Cardiac muscle cell (in vitro differentiated cells and primary cell): ENCODE results near the gene RNF220. TPM values are rescaled to one million over a fixed set of nuclear protein-coding genes. Genes with fewer than 3 reads are reported as not detected.

ENCODE experiments used
- DNase-seq, 2 donors: peaks; one replicate each; pipeline versions ENCODE4 v3.0.0 to v3.0.0-alpha.2; 2010 to 2017; ENCODE audit warnings: low read depth in 1 of 2, low spot score in 1 of 2
- H3K27ac ChIP-seq: fragments of 200-600 bp; sonication (generic); 2 replicates; pipeline ENCODE4 v1.5.1; 2016
- H3K27me3 ChIP-seq: fragments of 200-600 bp; sonication (generic); 2 replicates; pipeline ENCODE4 v1.6.0; 2016; ENCODE audit warnings: control low read depth
- H3K36me3 ChIP-seq: fragments of 200-600 bp; sonication (generic); 2 replicates; pipeline ENCODE4 v1.5.1; 2016; ENCODE audit warnings: control low read depth
- H3K4me1 ChIP-seq: fragments of 200-600 bp; sonication (generic); 2 replicates; pipeline ENCODE4 v1.8.1; 2017; ENCODE audit warnings: low read depth, mild to moderate bottlenecking, mixed run types
- H3K4me3 ChIP-seq: fragments of 200-600 bp; sonication (generic); 2 replicates; pipeline ENCODE4 v1.5.1; 2016; ENCODE audit warnings: mild to moderate bottlenecking
- H3K9me3 ChIP-seq: fragments of 200-600 bp; sonication (generic); 2 replicates; pipeline ENCODE4 v1.5.1; 2017; ENCODE audit warnings: low read depth, mild to moderate bottlenecking, control low read depth
- polyA plus RNA-seq: library from polyadenylated mRNA; unstranded; fragments of >200 nt; fragmentation: Nextera tagmentation; extraction: Ambion mirVana; gene quantifications from 2 replicates; pipeline ENCODE4 v1.2.1, GENCODE V29; 2016
- total RNA-seq: library from RNA; depleted of rRNA; stranded (reverse); fragments of >200 nt; gene quantifications from 2 replicates; pipeline ENCODE4 v1.2.3, GENCODE V29; 2016
- TF ChIP-seq, protein P1 (sequence below): IDR thresholded peaks from 2 replicates; pipeline ENCODE4 v1.5.1; 2012; ENCODE audit warnings: low read depth, mild to moderate bottlenecking, low read length

Gene RNF220
- total and polyA plus RNA-seq, 2 experiments from 2014 or later: 57.6 to 142 TPM

DNA sequence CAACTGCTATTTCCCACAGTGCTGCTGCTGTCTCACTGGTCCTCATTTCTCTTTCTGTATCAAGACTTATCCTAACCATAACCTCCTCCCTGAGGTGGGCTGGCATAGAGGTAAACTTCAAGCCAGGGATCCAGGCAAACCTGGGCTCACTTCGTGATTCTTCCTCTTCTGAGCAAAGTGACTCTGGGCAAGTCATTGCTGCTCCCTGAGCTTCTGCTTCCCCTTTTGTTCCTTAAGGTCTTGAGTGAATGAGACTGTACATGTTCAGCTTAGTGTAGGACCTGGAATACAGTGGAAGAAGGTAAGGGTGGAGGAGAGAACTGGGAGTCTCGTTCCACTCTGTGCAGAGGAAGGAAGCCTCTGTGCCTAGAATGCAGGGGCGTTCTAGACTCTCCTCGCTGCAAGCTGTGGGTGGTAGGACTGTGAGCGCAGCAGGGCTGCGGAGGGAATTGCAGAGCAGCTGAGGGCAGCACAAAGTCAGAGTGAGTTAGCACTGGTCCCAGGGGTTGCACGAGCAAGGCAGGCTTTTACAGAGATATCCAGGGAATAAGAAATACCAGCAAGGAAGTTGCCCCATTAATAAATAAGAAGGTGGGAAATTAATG lies 38.6 kb upstream of the RNF220 start:
- TF ChIP-seq, protein P1, sequence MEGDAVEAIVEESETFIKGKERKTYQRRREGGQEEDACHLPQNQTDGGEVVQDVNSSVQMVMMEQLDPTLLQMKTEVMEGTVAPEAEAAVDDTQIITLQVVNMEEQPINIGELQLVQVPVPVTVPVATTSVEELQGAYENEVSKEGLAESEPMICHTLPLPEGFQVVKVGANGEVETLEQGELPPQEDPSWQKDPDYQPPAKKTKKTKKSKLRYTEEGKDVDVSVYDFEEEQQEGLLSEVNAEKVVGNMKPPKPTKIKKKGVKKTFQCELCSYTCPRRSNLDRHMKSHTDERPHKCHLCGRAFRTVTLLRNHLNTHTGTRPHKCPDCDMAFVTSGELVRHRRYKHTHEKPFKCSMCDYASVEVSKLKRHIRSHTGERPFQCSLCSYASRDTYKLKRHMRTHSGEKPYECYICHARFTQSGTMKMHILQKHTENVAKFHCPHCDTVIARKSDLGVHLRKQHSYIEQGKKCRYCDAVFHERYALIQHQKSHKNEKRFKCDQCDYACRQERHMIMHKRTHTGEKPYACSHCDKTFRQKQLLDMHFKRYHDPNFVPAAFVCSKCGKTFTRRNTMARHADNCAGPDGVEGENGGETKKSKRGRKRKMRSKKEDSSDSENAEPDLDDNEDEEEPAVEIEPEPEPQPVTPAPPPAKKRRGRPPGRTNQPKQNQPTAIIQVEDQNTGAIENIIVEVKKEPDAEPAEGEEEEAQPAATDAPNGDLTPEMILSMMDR: no peak
- no peak for DNase-seq
- H3K27ac ChIP-seq: no peak overlapping the region
- no peaks in the 10 kb centered on the region for H3K27me3 ChIP-seq
- no peaks in the 10 kb centered on the region for H3K36me3 ChIP-seq
- H3K4me1 ChIP-seq: peaks cover 26% of the 10 kb centered on the region
- H3K9me3 ChIP-seq: no peaks in the 10 kb centered on the region
- H3K4me3 ChIP-seq: no peak overlapping the region

GRCh38 chr1:44367944-44368343 lies 37.1 kb upstream of the RNF220 start:
- H3K27me3 ChIP-seq: no peaks in the 10 kb centered on the region
- no peak overlapping the region for H3K27ac ChIP-seq
- peaks cover 26% of the 10 kb centered on the region for H3K4me1 ChIP-seq
- H3K4me3 ChIP-seq: no peak overlapping the region
- no peak for DNase-seq
- TF ChIP-seq, protein P1: no peak
- no peaks in the 10 kb centered on the region for H3K9me3 ChIP-seq
- no peaks in the 10 kb centered on the region for H3K36me3 ChIP-seq

- Histone ChIP-seq H3K4me3 (no peak overlapping the region), H3K4me1 (peaks cover 26% of the 10 kb centered on the region), H3K27ac (no peak overlapping the region), H3K9me3 (no peaks in the 10 kb centered on the region), H3K36me3 (no peaks in the 10 kb centered on the region), H3K27me3 (no peaks in the 10 kb centered on the region)
- peak; percentile 18 to 56 for DNase-seq
- TF ChIP-seq, protein P1: no peak
These were observed 36.4 kb upstream of the RNF220 start for GRCh38 chr1:44368471-44369151.

DNA sequence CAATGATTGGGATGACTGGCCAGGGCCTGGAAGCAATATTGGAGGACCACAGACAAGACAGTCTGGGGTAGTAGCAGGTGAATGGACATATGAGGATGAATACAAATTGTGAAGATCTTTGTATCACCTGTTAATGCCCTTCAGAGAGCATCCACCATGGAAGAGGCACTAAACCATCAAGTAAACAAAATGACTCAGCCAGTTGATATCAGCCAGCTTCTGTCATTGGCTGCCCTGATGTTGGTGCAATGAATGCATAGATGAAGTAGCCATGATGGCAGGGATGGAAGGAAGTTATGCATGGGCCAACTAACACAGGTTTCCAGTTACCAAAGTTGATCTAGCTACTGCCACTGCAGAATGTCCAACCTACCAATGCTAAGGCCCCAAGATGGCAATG lies 33.8 kb upstream of the RNF220 start:
- Histone ChIP-seq H3K9me3 (no peaks in the 10 kb centered on the region), H3K4me3 (no peak overlapping the region), H3K27ac (no peak overlapping the region), H3K36me3 (no peaks in the 10 kb centered on the region), H3K4me1 (peaks cover 26% of the 10 kb centered on the region), H3K27me3 (no peaks in the 10 kb centered on the region)
- TF ChIP-seq, protein P1: no peak
- no peak for DNase-seq

- TF ChIP-seq, protein P1: no peak
- Histone ChIP-seq H3K27ac (no peak overlapping the region), H3K9me3 (no peaks in the 10 kb centered on the region), H3K27me3 (peaks cover 7% of the 10 kb centered on the region), H3K36me3 (no peaks in the 10 kb centered on the region), H3K4me1 (peaks cover under 1% of the 10 kb centered on the region), H3K4me3 (no peak overlapping the region)
- DNase-seq: no peak
These were observed 29.5 kb upstream of the RNF220 start for GRCh38 chr1:44375547-44375946.
